ENCODE data around the gene ZFP36L1.

Gene ZFP36L1

DNA sequence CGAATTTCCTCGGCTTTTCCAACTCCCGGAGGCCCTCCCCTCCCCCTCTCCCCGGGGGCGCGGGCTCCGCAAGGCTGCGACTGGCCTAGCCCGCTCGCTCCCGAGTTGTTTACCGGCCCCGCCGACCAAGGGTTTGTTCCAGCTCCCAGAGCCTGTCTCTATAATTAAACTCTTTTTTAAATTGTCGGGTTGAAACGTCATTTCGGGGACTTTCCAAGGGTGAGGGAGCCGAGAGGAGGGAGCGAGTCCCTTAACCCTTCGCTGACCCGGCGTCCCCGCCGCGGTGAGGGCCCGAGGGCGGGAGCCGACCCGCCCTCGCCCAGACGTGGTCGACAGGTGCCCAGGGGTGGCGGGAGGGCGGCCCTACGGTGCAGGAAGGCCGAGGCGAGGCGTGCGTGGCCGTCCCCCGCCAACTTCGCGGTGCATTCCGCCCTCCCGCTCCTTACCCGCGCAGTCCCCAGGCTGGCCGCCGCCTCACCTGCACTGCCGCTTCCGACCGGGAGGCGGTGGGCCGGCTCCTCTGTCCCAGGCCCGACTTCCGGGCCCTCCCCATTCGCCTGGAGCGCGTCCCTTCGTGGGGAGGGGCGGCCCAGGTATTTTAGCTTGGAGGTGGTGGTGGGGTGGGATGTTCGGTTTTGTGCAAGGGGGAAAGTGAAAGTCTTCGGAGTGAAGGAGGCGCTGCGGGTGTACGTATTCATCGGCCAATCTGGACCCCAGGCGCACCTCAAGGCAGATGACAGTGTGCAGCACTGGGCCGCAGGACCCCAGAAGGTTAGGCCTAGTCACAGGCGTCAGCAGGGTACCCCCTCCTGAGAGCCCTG lies 2.9 kb upstream of the ZFP36L1 start:
- no peak for DNase-seq (ENCODE audit: low read depth)

DNA sequence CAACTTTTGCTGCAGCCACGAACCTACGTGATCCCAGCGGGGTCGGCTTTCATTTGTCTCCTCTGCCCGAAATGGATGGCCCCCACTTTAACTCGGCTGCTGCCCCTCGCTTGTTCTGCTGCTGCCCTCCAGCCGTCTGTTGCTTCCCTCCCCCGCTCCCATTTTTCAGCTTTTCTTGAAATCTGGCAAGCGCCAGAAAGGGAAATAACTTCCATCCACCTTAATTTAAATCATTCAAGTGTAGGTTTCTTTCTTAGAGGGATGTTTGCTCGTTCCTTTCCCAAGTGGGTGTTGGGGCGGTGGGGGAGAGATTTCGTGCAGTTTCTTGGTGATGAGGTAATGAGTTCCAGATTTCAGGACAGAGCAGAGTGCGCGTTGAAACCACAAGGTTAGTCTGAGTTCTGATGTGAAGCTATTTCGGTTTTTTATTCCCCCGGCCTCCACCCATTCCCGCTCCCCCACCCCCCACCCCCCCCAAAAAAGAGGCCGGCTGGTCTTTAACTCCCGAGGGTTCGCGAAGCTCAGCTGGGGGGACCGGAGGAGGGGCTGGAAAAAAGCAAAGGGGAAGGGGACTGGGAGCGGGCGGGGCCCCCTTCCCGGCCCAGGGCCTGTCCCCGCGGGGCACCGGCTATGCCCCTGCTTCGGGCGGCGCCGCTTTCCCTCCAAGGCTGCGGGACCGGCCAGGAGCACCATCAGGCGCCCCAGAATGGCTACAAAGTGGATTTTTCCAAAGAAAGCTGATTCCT lies 2.2 kb upstream of the ZFP36L1 start:
- DNase-seq (ENCODE audit: low read depth) = no peak

DNA sequence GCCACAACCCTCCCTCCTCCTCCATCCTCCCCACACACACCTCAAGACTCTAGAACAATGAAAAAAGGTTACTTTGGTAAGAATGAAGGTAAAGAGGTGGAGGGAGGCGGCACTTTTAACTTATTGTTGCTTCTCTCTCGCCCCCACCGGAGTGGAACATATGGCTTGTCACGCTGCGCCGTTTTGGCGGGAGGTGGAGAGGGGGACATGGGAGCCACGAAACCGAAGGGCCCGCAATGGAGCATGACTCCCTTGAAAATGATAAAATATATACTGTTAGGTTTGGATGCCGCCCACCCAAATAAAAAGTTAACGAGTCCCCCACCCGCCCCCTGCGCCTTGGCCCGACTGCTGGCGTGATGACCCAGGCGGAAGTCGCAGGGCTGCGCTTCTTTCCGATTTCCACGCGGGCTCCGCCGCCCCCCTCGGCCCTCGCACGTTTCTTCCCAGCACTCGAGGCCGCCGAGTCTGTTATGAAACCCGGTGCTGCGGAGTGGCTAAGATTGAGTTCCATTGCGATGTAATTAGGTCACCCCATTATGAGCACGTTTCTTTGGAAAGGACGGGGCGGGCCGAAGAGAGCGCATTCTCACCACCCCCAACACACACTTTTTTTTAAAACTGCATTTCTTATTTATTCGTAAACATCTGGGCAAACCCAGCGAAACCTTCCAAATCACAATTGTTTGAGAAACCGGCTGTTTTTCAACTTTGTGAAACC lies 1.4 kb upstream of the ZFP36L1 start:
- no peak for DNase-seq (ENCODE audit: low read depth)

DNA sequence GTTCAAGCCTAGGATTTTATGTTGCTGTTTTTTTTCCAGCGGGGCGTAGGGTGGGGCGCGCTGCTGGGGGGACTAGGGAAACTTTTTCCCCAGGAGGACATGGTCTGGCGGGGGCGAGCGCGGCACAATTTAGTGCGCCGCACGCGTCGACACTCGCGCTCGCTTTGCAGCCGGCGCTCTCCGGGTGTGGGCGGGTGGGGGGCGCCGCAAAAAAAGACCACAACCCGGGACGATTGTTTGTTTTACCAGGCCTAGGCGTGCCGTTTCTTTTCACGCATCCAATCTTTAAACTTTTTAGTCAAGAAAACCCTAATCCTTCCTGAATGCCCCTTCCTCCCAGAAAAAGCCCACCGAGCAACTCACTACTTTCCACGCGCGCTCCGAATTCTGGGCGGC lies 865 bp upstream of the ZFP36L1 start:
- no peak for DNase-seq (ENCODE audit: low read depth)

DNA sequence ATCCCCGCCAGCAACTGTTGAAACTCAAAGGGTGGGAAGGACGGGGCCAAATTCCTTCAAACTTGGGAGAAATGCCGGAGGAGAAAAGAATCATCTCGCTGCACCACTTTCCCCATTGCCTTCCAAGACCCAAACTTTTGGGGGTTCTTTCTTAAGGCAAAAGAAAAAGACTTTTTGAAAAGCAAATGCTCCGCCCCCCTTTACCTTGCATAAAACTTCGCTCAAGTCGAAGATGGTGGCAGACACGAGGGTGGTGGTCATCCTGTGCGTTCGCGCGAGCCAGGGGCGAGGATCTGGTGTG lies 239 bp downstream of the ZFP36L1 start:
- DNase-seq (ENCODE audit: low read depth) = no peak

DNA sequence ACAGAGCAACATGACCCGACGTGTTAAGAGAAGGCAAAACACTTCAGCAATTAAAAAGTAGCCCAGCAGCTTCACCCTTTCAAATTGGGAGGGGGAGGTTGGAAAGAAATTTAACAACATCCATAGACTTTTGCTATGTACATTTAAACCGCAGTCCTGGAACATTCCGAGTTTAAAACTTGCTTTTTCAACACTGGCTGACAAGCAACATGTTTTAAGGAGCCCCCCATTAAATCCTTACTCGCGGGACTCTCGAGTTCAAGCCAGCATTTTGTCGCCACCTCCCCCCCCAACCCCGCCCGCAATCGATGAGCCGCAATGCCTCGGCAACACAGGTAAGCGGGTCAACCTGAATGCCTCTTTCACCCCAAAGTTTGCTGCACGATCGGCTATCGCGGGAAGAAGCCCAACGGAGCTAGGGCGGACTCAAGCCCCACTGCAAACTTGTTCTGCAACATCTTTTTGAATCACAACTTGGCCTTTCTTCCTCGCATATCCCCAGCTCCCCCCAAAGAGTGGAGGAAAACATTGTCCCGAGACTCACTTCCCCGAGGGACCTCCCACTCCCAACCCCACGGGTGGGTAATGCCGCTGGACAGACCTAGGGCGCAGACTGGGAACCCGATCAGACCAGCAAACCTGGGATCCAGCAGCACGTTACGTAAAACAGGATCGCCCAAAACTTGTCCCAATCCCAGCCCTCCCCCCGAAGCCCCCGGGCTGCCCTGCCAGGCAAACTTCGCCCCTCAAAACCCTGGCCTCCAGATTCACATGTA lies 777 bp downstream of the ZFP36L1 start:
- DNase-seq (ENCODE audit: low read depth) = no peak

GRCh38 chr14:68791078-68791901 lies 1.6 kb downstream of the ZFP36L1 start:
- no peak for DNase-seq (ENCODE audit: low read depth)

DNA sequence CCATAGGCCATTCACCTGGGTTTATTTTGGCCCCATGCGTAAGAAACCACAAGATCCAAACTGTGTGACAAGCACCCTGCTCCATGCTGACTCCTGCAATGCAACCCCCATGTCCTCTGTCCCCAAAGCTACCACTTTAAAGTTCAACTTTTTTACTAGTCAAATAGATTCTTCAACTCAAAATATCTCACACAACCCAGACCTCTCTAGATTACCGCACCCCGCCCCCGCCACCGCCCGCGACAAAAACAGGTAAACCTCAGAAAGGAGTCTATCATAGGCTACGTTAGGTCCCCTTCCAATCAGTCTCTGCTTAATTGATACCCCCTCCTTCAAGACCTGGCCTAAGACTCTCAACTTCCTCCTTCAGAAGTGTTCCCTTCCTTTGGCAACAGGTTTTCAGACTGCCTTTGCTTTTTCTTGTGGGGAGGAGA lies 2.2 kb downstream of the ZFP36L1 start:
- DNase-seq (ENCODE audit: low read depth) = no peak

GRCh38 chr14:68789821-68790643 lies 2.8 kb downstream of the ZFP36L1 start:
- DNase-seq (ENCODE audit: low read depth) = no peak

DNA sequence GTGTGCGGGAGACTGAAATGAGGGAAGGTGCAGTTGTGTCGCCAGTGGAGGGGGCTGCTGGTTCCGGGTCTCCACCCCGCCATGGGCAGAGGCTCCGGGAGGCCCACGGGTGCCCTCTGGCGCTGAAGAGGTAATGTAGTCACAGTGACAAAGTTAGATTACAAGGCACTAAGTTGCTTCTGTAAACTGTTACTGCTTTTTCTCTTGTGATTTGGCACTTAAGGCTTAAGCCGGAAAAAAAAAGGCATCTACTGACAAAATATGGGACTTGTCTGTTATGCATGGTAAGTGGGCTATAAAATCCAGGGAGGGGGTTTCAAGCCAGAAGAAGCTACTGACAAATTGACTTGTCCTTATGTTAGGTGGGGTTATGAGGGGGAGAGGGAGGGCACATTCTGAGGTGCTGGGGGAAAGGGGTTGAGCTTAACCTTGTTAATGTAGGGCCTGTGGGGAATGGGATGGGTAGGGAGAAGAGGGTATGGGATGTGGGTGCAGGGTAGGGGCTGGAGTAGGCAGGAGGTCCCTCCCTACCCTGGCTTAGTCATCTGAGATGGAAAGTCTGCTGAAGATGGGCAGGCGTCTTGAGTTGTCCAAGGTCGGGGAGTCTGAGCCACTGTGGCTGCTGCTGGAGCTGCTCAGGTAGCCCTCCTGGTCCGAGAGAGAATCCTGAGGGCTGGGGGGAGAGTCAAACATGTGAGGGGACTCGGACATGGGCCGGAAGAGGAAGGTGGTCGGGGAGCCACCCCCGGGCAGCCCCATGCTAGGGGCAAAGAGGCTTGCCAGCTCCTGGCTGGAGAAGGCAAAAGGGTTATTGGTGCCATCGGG lies 3.7 kb downstream of the ZFP36L1 start:
- no peak for DNase-seq (ENCODE audit: low read depth)

- DNase-seq (ENCODE audit: low read depth) = no peak
Observed at GRCh38 chr14:68788275-68788995, 4.4 kb downstream of the ZFP36L1 start.

GRCh38 chr14:68787092-68787992 lies 5.5 kb downstream of the ZFP36L1 start:
- no peak for DNase-seq (ENCODE audit: low read depth)

DNA sequence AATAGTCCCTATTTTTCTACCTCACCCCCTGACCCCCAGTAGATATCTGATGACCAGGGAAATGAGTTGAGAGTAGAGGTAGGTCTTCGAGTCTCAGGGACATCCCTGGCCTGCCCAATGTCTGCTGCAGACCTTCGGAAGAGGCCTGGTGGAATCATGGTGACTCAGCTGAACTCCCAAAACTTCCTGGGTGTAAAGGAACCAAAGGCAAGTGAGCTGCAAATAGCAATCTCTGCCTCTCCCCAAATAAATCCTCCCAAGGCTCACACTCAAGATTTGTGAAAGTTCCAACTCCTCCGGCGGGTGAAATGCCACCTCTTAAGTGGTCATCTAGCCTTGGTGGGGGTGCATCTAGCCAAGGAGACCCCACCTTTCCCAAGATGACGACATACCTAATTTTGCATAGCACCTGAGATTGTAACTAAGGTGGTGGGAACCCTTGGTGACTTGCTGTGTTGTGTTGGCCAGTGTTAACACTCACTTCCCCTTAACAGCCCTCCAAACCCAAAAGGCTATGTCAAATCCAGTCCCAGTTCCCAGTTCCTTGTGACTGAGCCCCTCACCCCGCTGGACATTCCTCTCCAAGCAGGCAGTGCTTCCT lies 6.3 kb downstream of the ZFP36L1 start:
- no peak for DNase-seq (ENCODE audit: low read depth)

DNA sequence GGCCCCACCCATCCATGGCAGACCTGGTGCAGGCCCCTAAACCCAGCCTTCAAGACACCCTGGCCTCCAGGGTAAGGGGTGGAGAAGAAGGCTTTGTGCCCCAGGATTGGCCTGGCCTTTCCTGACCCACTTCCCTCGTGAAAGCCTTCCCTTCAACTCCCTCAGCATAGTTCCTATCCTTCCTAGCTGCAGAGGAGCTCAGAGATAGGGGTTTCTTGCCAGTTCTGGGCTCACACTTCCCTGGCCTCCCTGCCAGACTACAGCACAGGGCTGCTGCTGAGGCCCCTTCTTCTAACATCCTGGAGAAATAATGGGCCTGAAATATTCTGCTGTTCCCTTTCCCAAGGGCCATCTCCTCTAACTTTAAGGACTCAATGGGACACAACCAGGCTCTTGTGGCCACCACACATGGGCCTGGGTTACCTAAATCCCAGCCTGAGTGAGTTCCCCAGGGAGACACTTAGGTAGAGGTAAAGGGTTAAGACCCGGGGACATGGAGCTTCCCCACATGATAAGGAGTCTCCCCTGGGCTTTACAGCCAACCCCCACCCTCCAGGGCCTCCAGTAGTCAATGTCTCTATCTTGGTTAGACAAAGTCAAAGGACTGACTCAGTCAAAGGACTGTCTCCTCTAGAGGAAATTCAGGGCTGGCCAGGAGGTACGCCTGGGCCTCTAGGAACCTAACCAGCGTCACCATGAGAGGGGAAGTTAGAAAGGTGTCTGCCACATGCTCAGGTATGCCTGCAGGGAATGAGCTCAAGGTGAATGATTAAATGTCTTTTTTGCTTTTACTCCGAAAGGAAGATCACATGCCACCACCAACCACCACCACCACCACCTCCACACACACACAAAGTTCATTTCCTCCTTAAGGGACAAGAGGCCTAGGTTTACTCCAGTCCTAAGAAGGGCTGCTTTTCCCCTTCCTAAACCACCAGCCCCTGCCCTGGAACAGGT lies 7.1 kb downstream of the ZFP36L1 start:
- DNase-seq (ENCODE audit: low read depth) = no peak

- DNase-seq (ENCODE audit: low read depth) = no peak
Observed at GRCh38 chr14:68784978-68785533, 7.8 kb downstream of the ZFP36L1 start.

All from HS-27A (cell line).